GM12878 (cell line): ENCODE measurements around the gene ZNF85.

ENCODE experiments used
- EP300 ChIP-seq, 2 experiments: fragments of 150-350 bp in 1 of 2; IDR thresholded peaks; 2 replicates each; pipeline ENCODE4 v1.6.1; 2011 to 2012; ENCODE audit warnings: low read depth in 2 of 2, low read length in 2 of 2, borderline replicate concordance in 1 of 2, improper control_type of control experiment in 1 of 2, inconsistent platforms in 1 of 2; ENCODE audit not compliant: control insufficient read depth in 1 of 2
- IKZF1 ChIP-seq: fragments of 450-650 bp; conservative IDR thresholded peaks from 2 replicates; pipeline ENCODE4 v1.6.1; 2017; ENCODE audit warnings: antibody characterized with exemption, mild to moderate bottlenecking
- JUND ChIP-seq: IDR thresholded peaks from 2 replicates; pipeline ENCODE4 v1.6.1; 2012; ENCODE audit warnings: low read depth, mild to moderate bottlenecking, low read length, improper control_type of control experiment, moderate library complexity
- MTA2 ChIP-seq: fragments of 450-650 bp; IDR thresholded peaks from 2 replicates; pipeline ENCODE4 v1.6.1; 2016; ENCODE audit warnings: low read depth, mild to moderate bottlenecking, moderate library complexity
- SRF ChIP-seq, 2 experiments: IDR thresholded peaks; 2 replicates each; pipeline ENCODE4 v1.6.1; 2011; ENCODE audit warnings: low read depth in 2 of 2, low read length in 2 of 2, mild to moderate bottlenecking in 1 of 2, moderate library complexity in 1 of 2
- SUPT20H ChIP-seq: IDR thresholded peaks from 2 replicates; pipeline ENCODE4 v1.6.1; 2011; ENCODE audit warnings: low read depth, mild to moderate bottlenecking, low read length, moderate library complexity, borderline replicate concordance; ENCODE audit not compliant: control insufficient read depth
- ZBTB33 ChIP-seq: fragments of 450-650 bp; IDR thresholded peaks from 2 replicates; pipeline ENCODE4 v1.6.1; 2017; ENCODE audit warnings: mild to moderate bottlenecking
- ZNF592 ChIP-seq: fragments of 450-650 bp; IDR thresholded peaks from 2 replicates; pipeline ENCODE4 v1.6.1; 2017; ENCODE audit warnings: mild to moderate bottlenecking, moderate library complexity

GRCh38 chr19:20969498-20969897, 46.4 kb downstream of the ZNF85 start:
- TF ChIP-seq EP300 (IDR thresholded peaks at IDR 0.05; ENCODE audit: borderline replicate concordance in 1 of 2, control insufficient read depth in 1 of 2, low read depth in 2 of 2, low read length in 2 of 2) = no peak
- no peak for TF ChIP-seq JUND
- TF ChIP-seq IKZF1 = no peak
- TF ChIP-seq ZNF592 = no peak
- TF ChIP-seq SUPT20H = no peak
- TF ChIP-seq SRF (IDR thresholded peaks at IDR 0.05; ENCODE audit: low read depth in 2 of 2, low read length in 2 of 2) = no peak
- no peak for TF ChIP-seq ZBTB33
- no peak for TF ChIP-seq MTA2
